LNCAP (cell line): ENCODE results near the gene HLA-DOB.

Source experiments
- CTCF ChIP-seq: fragments of 450-650 bp; IDR thresholded peaks from 2 replicates; pipeline ENCODE4 v1.5.1; 2017; ENCODE audit warnings: mild to moderate bottlenecking

HLA-DOB gene

GRCh38 chr6:32815996-32816395 is 806 bp downstream of the HLA-DOB start:
- TF ChIP-seq CTCF = no peak

GRCh38 chr6:32815115-32815514 is 1.7 kb downstream of the HLA-DOB start:
- no peak for TF ChIP-seq CTCF

GRCh38 chr6:32814145-32814544 is 2.7 kb downstream of the HLA-DOB start:
- no peak for TF ChIP-seq CTCF

GRCh38 chr6:32809171-32809570 is 7.6 kb downstream of the HLA-DOB start:
- no peak for TF ChIP-seq CTCF

GRCh38 chr6:32807020-32807580 is 9.7 kb downstream of the HLA-DOB start:
- no peak for TF ChIP-seq CTCF

- TF ChIP-seq CTCF = no peak
These were observed 13.4 kb downstream of the HLA-DOB start for GRCh38 chr6:32803416-32803815.

GRCh38 chr6:32799740-32800139 is 17.1 kb downstream of the HLA-DOB start:
- no peak for TF ChIP-seq CTCF

- no peak for TF ChIP-seq CTCF
These were observed 17.6 kb downstream of the HLA-DOB start for GRCh38 chr6:32799168-32799567.
